IPS-11a (cell line): Measurements from ENCODE around the gene ANKS1B.
"Not testable (repeated sequence)": the region's sequence is repeated elsewhere in the genome, so short reads cannot be mapped to it uniquely, and the experiment has no call there.

ENCODE experiments used
- H3K4me3 ChIP-seq: one replicate; pipeline ENCODE4 v1.5.1; 2013; ENCODE audit warnings: low read depth, low read length, control low read depth

Gene ANKS1B

DNA sequence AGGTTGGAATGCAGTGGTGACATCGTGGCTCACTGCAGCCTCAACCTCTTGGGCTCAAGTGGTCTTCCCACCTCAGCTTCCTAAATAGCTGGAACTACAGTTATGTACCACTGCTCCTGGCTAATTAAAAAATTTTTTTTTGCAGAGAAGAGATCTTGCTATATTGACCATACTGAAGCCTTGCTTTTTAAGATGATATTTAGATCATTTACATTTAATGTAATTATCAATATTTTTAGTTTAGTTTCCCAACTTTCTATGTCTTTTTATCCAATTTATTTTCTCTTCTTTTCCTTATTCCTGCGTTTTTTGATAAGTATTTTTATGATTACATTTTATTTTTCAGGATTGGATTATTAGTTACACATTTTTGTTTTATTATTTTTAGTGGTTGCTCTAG is 999.6 kb downstream of the ANKS1B start:
- no peak overlapping the region for H3K4me3 ChIP-seq

DNA sequence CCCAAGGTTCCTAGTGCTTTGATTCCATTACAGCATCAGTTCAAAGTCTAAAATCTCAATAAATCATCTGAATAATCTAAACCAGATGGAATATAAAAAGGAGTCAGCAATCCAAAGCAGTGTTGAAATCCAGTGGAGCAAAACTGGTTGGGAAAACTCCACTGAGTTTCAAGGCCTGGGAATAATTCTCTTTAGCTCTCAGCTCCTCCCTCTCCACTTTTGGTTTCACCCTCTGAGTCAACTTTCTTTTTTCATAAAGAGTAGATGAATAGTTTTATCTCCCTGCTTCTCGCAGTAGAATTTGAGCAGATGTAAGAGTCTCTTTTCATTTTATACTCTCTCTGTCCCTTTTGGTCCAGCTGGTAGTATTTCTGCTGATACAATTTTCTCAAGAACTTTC is 1001.1 kb downstream of the ANKS1B start:
- no peak overlapping the region for H3K4me3 ChIP-seq

DNA sequence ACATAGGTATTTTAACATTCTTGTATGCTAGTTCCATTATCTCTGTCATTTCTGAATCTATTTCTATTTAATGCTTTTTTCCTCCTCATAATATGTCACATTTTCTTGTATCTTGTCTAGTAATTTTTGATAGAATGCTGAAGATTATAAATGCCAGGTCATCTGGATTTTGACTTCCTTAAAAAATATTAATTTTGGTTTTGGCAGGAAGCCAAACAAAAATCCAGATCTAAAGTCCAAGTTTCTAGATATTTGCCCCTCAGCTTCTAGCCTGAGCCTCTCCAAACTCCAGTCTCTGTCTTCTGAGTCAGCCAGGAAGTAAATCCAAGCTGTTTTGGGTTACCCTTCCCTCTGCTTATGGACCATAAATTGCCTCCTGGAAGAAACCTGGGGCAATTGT is 1004.2 kb downstream of the ANKS1B start:
- no peak overlapping the region for H3K4me3 ChIP-seq

DNA sequence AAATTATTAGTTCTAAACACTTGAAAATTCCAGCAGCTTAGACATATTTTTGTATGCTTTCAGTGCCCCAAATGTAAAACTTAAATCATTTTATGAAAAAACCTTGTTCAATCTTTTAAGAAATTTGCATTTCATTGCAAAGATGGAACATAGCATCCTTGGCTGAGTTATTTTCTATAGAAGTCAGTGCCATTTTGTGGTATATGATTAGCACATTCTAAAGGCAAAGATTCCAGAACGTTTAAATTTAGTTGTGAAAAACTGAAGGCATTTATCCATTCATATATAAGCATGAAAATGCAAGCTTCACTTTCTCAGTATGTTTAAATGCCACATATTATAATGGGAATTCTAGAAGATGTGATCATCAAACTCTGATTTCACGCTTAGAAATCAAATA is 1007.5 kb downstream of the ANKS1B start:
- H3K4me3 ChIP-seq, result no peak overlapping the region

DNA sequence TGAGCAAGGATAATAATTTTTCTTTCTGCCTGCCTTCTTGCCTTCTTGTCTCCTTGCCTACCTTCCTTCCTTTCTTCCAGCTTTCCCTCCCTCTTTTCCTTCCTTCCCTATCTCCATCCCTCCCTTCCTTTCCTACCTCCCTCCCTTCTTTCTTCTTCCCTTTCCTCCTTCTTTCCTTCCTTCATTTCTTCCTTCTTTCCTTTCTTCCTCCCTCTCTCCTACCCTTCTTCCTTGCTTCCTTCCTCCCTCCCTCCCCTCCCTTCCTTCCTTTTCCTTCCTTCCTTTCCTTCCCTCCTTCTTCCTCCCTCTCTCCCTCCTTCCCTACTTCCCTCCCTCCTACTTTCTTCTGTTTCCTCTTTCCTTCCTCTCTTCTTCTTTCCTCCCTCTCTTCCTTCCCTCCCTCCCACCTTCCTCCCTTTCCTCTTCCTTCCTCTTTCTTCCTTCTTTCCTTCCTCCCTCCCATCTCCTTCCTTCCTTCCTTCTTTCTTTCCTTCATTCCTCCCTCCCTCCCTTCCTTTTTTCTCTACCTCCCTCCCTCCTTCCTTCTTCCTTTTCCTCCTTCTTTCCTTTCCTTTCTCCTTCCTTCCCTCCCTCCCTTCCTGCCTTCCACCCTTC is 1009.9 kb downstream of the ANKS1B start:
- no peak overlapping the region for H3K4me3 ChIP-seq

DNA sequence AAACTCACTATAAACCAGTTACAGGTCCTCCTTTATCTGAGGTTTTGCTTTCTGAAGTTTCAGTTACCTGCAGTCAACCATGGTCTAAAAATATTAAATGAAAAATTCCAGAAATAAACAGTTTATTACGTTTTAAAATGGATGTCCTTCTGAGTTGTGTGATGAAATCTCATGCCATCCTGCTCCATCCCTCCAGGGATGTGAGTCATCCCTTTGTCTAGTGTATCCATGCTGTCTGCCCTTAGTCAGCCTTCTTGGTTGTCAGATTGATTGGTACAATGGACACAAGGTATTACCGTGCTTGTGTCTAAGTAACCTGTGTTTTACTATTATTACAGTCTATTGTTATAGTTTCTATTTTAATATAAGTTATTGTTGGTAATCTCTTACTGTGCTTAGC is 1011.3 kb downstream of the ANKS1B start:
- H3K4me3 ChIP-seq, result no peak overlapping the region

DNA sequence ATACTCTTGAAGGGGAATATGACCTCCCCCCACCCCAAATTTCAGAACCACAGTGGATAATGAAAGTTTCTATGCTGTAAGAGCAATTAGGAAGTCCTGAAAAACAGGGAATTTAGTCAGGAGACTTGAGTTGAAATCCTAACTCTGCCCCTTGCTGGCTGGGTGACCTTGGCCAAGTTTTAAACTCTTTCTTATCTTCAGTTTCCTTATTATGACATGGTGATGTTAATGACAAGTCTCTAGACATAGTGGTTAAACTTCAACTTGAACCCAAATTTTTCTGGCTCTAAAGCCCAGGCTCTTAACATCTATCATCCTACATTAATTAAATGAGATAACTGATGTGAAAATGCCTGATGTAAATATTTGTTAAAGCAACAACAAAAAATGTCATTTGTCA is 1013.8 kb downstream of the ANKS1B start:
- no peak overlapping the region for H3K4me3 ChIP-seq

DNA sequence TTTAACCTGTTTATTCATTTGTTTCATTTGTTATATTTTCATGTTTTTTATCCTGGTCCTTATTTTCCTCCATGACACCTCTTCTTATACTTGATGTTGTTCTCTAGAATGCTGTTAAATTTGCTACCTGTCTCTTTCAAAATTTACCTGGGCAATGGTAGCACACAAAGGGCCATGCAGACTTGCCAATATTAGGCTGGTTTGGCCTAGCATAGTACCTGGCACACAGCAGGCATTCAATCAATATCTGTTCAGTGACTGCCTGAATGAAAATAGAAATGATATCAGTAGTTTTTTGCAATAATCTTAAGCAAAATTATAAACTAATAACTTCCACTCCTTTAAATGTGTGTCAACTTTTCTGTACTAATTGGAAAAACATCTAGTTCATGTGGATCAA is 1014.5 kb downstream of the ANKS1B start:
- no peak overlapping the region for H3K4me3 ChIP-seq

DNA sequence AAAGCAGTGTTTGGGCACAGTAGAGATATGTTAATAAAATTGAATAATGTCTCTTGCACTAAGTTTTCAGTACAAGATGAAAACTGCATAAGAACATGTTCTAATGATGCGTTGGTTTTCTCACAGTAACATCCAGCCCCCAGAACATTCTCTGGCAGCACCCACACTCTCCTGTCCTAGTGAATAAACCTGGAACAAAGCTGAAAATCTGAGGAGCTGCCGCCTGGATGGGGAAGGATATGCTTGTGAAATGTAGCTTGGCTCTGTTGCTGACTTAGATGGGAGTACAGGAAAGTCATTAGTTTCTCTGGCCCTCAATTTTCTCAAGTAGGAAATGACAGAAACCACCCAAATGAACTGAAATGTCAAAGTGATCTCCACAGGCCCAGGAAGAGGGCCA is 1015.8 kb downstream of the ANKS1B start:
- no peak overlapping the region for H3K4me3 ChIP-seq

DNA sequence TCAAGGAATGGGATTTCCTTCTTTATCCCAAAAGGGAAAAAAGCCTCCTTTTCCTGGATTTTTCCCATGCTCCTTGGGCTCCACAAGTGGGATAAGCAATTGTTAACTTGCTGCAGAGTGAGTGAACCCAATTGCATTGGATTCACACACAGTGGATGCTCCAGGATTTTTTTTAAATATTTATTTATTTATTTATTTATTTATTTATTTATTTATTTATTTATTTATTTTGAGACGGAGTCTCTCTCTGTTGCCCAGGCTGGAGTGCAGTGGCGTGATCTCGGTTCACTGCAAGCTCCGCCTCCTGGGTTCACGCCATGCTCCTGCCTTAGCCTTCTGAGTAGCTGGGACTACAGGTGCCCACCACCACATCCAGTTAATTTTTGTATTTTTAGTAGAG is 1027.6 kb downstream of the ANKS1B start:
- H3K4me3 ChIP-seq, result not testable (repeated sequence)

DNA sequence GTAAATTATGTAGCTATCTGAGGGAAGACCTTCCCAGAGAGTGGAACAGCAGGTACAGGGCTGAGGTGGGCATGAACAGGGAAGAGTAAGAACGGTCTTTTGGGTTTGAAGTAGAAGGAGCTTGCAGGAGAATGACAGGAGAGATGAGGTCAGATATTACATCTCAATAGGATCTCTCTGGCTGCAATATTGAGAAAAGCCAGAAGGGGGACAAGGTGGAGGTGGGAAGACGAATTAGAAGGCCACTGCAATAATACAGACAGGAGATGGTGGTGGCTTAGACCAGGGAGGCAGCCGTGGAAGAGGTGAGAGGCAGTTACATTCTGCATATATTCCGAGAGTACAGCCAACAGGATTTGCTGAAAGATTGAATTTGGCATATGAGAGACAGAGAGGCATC is 1029.5 kb downstream of the ANKS1B start:
- H3K4me3 ChIP-seq, result no peak overlapping the region

DNA sequence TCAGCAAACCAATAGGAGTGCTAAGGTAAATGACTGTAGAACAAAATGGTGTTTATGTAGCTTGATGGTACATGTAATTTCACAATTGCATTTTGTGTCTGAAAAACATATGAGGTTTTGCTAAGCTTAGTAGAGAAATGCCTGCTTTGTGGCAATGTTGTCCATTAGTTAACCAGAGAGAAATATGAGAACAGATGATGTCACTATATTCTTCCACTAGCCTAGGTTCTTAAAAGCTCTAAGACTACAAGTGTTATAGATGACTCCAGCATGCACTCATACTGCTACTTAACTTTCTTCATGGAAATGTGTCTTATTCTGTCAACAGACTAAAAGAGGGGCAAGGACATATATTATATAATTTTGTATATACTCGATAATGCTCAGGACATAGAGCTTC is 1030.2 kb downstream of the ANKS1B start:
- H3K4me3 ChIP-seq, result no peak overlapping the region

DNA sequence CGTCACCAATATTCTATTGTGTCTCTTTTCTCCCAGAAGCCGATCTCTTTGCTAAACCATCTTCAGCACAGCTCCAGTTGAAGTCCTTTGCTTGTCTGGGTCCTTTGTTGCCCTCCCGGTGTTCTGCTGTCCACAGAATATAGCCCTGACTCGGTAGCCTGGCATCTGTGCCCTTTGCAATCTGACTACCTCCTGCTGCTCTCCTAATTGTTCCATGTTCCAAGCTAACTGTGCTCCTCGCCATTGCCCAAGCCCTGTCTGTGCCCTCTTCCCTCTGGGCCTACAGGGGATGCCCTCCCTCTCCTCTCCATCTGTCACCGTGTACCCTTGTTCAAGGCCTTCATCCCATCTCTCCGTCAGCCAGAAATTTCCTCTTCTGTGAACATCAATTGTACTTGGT is 1033.3 kb downstream of the ANKS1B start:
- no peak overlapping the region for H3K4me3 ChIP-seq

DNA sequence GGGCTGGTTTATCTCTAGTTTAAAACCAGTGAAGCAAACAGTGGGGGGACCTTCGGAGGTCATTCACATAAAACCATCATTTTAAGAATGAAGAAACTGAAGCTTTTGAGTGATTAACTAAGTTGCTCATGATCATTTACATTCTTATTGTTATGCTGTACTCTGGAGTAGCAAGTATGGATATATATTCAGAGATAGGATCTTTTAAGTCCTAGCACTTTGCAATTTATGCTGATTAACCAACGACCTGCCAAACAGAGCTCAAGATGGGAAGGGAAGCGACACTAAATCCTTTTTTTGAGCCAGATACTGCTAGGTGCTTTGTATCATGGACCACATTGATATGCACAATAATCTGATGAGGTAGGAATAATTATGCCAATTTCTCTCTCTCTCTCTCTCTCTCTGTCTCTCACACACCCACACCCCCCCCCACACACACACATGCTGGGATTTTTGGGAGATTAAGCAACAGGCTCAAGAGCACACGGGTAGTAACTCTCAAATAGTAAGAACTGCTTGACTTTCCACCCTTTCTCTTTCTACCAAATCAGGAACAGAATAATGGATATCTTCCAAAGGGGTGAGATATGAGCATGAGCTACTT is 1036.3 kb downstream of the ANKS1B start:
- H3K4me3 ChIP-seq, result no peak overlapping the region

DNA sequence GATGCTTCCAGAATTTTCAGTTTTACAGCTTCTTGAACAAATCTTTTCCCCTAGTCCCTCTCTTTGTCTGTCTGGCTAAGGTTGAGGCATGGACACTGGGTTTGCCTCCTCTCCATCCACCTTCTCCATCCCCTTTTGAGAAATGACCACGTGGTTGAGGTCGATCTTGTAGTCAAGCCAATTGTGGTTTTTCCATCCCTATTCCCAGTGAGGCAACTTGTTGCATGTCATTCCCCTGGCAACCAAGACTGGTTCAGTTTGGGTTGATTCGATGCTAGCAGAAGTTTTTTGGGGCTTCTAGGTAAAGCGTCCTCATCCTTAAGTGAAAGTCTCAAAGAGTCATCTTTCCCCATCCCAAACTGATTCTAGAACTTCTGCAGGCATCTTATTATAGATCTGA is 1038.9 kb downstream of the ANKS1B start:
- H3K4me3 ChIP-seq, result no peak overlapping the region

DNA sequence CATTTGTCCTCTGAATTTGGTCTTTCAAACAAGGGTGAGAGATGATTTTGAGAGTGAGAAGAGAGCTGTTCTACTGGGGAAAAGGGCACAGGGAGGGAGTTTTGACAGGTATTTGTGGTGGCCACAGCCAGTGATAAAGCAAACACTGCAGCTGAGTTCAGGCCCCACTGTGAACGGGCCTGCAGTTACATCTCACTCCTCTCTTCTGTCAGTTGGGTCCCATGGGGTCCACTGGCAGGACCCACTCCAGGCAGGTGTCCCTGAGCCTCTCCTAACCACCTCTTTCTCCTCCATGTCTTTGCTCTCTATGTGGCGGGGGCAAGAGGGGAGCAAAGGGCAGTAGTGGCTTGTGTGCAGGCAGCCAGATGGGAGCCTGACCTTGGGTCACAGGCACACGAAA is 1044.8 kb downstream of the ANKS1B start:
- H3K4me3 ChIP-seq, result no peak overlapping the region

DNA sequence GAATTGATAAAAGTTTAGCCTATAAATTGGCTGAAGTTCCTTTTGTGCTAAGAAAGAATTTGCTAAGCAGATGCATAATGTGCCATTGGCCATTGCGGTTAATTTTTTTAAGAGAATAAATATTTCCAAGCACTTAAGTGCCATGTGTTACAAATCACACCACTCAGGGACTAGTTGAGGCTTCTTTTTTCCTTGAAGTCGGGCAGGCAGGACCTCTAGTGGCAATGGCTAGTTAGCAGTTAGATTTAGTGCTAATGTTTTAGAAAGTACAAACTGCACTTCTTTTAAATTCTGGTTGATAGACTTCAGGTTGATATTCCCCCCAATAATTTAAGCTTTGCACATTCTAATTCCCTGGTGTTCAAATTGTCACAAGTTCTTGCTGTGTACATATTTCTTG is 1045.4 kb downstream of the ANKS1B start:
- H3K4me3 ChIP-seq, result no peak overlapping the region

DNA sequence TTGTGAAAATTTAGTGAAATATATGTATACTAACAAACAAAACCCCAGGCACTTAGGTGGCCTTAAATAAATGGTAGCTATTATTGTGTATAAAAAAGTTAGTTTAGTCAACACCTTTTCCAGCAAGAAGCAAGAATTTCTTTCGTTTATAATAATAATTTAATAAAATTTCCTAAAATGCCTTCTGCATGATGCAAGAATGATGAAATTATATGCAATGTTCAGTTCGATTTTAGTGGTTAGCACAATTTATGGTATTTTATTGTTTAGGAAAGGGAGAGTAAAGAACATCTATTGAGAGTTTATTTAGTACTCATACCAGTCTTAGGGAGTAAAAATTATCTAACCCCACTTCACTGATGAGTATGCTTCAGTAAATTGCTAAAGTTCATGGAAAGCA is 1048.9 kb downstream of the ANKS1B start:
- no peak overlapping the region for H3K4me3 ChIP-seq

DNA sequence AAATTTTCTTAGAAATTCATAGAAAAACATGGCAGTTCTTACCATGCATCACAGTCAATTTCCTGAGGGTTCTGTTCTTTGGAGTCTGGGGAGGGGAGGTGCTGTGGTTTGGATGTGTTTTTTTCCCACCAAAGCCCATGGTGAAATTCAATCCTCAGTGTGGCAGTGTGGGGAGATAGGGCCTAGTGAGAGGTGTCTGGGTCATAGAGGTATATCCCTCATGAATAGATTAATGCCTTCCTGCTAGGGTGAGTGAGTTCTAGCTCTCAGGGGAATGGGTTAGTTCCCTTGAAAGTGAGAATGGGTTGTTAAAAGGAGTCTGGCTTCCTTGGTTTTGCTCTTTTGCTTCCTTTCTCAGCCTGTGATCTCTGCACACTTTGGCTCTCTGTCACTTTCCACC is 1061.9 kb downstream of the ANKS1B start:
- H3K4me3 ChIP-seq, result no peak overlapping the region

DNA sequence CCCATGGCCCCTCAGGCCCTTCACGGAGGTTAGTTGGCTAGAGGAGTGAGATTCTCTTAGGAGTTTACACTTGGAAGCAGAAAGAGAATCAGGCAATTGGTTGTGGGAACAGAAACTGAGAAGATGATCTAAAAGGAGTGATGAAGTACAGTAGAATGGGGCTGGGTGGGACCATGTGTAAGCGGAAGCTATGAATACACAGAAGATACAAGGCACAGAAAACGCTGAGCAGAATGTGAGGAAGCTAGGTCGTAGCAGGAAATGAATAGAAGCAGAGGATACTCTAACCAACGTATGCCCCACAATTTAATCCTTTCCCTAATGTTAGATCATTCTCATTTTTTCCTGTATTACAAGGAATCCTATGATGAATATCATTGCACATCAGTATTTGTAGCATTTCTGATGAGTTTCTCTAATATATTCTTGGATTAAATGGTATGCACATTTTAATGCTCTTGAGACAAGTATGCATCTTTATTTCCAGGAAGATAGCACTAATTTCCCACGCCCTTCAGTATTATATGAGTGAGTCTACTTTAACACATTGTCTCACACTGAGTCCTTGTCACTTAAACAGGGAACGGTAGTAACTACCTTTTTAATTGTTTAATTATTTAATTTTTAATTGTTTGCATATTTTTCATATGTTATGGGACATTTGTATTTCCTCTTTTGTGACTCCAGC is 1066.4 kb downstream of the ANKS1B start:
- no peak overlapping the region for H3K4me3 ChIP-seq

DNA sequence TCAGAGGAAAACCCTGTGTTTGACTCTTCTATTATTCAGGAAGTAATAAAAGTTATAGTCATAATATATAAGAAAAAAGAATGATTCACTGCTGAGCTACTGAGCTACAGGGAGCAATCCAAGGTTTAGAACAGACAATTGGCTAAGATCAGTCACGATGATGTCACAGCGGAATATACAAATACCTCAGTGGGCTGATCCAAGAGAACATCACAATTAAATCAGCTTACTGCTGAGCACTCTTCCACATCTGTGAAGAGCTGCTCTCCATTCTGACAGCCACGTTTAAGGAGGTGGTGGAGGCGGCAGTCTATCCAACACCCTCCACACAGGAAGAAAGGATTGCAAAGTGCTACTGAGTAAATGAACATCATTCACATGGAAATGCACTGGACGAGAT is 1068.6 kb downstream of the ANKS1B start:
- H3K4me3 ChIP-seq, result no peak overlapping the region

DNA sequence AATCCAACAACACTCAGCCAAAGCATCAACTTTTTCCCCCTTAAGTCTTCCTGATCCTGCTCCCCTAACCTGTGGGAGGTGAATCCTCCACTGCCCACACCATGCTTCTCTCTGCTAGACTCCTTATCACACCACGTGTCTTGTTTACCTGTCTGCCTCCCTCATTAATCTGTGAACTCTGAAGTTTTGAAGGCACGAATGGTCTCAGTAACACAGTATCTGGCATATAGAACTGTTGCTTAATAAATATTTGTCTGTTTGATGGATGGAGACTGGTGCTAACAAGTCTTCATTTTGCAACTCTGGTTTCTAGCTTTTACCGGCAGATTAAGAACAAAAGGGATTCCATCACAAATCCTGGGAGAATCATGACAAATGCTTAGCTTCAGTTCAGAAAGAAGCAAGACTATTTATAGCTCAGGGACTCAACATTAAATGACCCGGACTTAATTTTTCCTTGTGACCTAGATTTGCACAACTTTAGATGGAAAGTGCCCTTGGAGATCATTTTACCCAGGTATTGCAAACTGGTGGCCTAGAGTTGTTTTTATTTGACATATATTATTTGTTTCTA is 1072.2 kb downstream of the ANKS1B start:
- H3K4me3 ChIP-seq, result no peak overlapping the region
